NCI-H446 (cell line): ENCODE measurements around the gene UMAD1.
A peak's percentile ranks its signal among the peaks of the same experiment; 100 is the strongest.

Experiments used
- DNase-seq, 2 experiments: peaks; one replicate each; lab custom pipeline; 2025; lab: John Stamatoyannopoulos, UW

Gene UMAD1

GRCh38 chr7:7764520-7765396 is 124.2 kb downstream of the UMAD1 start:
- DNase-seq: no peak

DNA sequence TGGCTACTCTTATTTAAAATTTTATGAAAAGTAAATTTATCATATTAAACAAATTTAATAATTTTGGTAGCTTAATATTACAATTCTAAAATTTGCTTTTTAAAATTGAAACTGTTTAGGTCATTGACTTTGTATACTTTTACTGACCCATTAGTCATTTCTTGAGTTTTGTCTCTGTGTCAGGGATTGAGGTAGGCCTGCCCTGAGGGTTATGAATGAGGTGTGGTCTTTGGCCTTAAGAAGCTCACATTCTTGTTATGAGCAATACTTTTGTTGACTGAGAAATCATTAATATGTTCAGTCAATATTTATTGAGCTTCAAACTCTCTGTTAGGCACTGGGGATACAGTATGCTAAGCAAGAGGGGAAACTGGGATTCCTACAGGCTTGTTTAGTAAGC is 124.9 kb downstream of the UMAD1 start:
- no peak for DNase-seq

GRCh38 chr7:7766671-7767070 is 126.1 kb downstream of the UMAD1 start:
- peak in 1 of 2 experiments; percentile 33 for DNase-seq

- peak; percentile 28 to 69 for DNase-seq
Measured at GRCh38 chr7:7768977-7769709, 128.6 kb downstream of the UMAD1 start.

DNA sequence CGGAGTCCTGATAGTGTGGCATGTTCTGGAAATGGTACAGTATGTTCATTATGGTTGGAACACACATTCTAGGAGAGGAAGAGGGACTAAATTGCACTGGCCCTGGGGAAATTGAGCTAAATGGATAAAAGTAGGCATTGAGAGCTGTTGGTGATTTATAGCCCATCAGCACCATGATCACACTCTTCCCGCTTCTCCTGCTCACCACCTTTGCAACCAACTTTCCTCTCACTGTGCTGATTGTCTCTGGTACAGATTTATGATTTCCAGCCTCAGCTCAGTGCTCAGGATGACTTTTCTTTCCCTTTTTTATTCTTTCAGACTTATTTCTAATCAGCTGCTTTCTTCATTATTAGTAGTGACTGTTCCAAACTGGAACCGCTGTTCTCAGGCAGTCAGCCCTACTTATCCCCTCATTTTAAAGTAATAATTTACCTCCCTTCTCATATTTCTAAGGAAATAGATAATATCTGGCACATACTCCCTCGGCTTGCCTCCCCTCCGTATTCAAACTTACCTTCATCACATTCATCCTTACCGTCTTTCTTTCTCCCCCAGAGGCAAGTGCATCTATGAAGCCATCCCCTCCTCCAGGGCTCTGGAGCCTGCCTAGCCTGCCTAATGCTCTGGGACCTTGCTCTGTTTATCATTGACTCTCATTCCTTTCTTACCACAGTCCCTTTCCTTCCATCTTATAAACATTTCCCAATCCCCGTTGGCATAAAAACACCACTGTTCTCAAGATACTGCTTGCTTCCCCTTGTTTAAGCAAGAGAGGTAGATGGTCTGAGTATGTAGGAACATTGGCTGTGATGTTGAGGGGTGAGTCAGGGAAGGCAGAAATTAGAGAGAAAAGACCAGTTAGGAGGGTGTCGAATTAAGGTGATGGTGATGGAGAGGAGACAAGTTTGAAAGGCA is 129.4 kb downstream of the UMAD1 start:
- no peak for DNase-seq

GRCh38 chr7:7771452-7771851 is 130.9 kb downstream of the UMAD1 start:
- no peak for DNase-seq

DNA sequence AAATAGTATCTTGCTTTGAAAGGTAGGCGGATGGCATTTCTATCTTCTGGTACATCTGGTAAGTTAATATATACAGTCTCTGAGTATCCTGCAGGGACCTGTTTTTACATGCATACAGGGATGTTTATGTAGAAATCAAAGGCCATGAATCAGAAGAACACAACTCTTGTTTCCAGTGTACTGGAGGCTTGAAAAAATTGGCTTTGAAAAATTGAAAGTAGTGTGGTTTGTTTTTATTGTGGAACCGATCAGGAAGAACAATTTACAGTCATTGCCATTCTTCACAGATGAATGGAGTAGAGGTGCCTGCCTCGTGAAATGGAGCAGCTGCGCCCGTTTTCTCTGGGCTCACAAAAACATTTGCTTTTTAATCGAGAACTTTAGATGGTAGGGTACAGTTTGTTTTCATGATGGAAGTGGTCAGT is 131.9 kb downstream of the UMAD1 start:
- no peak for DNase-seq

- DNase-seq: no peak
Measured at GRCh38 chr7:7773334-7774309, 133.1 kb downstream of the UMAD1 start.

GRCh38 chr7:7779888-7780287 is 139.3 kb downstream of the UMAD1 start:
- no peak for DNase-seq

GRCh38 chr7:7783001-7783400 is 142.4 kb downstream of the UMAD1 start:
- DNase-seq: no peak

DNA sequence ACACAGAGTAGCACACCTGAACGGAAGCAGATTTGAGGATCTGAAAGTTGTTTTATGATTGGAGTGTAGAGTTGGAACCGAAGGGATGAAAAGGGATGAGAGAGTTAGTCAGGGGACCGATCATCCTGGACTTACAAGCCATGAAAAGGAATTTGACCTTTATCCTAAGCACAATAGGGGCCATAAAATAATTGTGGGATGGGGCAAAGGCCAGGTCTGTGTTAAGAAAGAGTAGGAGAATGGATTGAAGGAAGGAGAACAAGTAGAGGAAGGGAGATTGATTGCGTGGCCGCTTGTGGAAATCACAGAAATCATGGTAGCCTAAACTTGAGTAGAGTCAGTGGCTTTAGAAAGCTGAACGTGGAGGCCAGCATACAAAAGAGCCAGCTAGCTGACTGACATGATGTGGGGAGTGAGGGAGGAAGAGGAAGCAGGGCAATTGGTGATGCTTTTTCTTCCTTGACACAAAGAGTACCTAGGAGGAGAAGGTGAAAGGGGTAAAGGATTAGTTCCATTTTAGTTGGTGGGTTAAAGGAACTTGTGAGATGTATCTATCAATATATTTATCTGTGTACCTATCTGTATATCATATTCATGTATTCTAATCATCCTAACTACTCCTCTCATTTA is 144.9 kb downstream of the UMAD1 start:
- DNase-seq: no peak

- DNase-seq: no peak
Measured at GRCh38 chr7:7786595-7786994, 146.0 kb downstream of the UMAD1 start.

- DNase-seq: no peak
Measured at GRCh38 chr7:7789551-7789988, 149.0 kb downstream of the UMAD1 start.

GRCh38 chr7:7790041-7790741 is 149.6 kb downstream of the UMAD1 start:
- no peak for DNase-seq

DNA sequence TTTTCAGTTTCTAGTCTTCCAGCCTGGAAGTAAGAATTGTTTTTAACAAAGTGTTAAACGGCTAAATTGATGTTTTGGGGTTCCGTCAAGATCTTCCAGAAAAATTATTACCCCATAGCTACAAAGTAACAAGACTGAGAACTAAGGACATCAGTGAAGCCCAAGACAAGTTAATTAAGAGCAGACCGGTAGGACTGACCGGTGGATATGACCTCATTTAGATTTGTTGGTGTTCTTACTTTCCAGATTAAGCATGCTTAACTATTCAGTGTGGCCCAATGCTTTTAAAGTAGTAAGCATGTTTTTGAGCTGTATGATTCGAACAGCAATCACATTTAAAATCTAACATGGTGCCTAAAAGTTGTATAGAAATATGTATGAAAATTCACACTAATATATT is 151.0 kb downstream of the UMAD1 start:
- no peak for DNase-seq

- DNase-seq: peak in 1 of 2 experiments; percentile 38
Measured at GRCh38 chr7:7792056-7792455, 151.5 kb downstream of the UMAD1 start.

DNA sequence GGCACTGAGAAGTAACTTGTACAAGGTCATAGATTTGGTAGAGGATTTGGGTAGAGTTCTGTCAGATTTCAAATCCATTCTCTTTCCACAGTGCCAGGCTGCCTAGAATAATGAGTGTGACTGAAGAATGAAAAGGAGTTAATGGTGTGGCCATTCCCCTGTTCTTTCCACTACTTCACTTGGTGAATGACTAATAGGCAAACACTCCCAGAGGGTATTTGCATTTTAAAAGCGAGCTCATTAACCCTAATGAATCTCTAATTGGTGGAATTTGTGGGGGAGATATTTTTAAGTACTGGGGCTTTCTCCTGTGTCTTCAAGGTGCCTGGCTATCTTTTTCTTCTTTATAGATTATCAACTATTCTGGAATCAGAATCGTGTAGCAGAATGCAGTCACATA is 152.7 kb downstream of the UMAD1 start:
- DNase-seq: no peak

- peak in 1 of 2 experiments; percentile 21 for DNase-seq
Measured at GRCh38 chr7:7793921-7794320, 153.4 kb downstream of the UMAD1 start.

DNA sequence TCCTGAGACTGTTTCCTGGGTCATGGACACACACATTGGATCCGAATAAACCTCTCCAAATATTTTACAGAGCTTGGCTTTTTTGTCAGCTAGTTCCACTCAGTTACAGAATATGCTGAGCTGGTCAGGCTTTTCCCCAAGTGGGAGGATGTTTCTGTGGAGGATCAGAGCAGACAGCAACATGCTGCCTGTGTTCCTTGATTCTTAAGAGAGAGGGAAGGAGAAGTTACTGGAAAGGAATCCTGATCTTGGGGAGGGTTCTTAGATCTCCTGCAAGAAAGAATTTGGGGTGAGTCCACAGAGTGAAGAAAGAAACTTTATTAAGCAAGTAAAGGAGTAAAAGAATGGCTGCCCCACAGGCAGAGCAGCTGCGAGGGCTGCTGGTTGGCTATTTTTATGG is 154.7 kb downstream of the UMAD1 start:
- no peak for DNase-seq

GRCh38 chr7:7795630-7796121 is 155.1 kb downstream of the UMAD1 start:
- no peak for DNase-seq
